GM18519 (cell line): ENCODE measurements around the gene TEX52.

Experiments
- ATAC-seq: cut with Tn5 transposase; IDR thresholded peaks from one replicate; pipeline ENCODE4 v1.9.1; 2021; ENCODE audit warnings: mild to moderate bottlenecking, moderate library complexity; ENCODE audit not compliant: unreplicated experiment, low FRiP score

Gene TEX52

GRCh38 chr12:2801044-2801783, 55.6 kb downstream of the TEX52 start:
- ATAC-seq: no peak

DNA sequence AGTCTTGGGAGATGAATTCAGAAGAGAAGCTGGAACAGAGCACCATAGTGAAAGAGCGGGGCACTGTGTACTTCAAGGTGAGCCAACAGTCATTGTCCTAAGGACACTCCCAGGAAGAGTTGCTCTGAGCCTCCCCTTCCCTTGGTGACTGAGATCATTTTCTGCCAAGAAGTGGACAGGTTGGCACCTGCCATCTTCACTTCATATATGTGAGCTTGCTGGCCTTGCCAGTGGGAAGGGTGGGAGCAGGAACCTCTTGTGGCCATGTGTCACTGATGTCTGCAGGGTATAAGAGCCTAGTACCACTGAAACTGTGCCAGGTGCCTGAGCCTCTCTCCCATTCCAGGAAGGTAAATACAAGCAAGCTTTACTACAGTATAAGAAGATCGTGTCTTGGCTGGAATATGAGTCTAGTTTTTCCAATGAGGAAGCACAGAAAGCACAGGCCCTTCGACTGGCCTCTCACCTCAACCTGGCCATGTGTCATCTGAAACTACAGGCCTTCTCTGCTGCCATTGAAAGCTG, 56.7 kb downstream of the TEX52 start:
- no peak for ATAC-seq
